GM23338 (cell line): ENCODE results near the gene GIMAP4. TPM values are rescaled to one million over a fixed set of nuclear protein-coding genes. Genes with fewer than 3 reads are reported as not detected.

Experiments
- ATAC-seq: fragments of 200-7000 bp; cut with Tn5 transposase; 3 replicates; pipeline ENCODE4 v1.9.1; 2020
- DNase-seq: peaks from one replicate; pipeline ENCODE4 v3.0.0-alpha.2; 2015; ENCODE audit warnings: low spot score
- H2AFZ ChIP-seq: fragments of 200-600 bp; sonication (generic); 2 replicates; pipeline ENCODE4 v1.8.0; 2016; ENCODE audit warnings: antibody characterized with exemption, mild to moderate bottlenecking, moderate library complexity
- H3F3A ChIP-seq: fragments of 200-600 bp; sonication (generic); replicated peaks from 2 replicates; pipeline ENCODE4 v1.8.0; 2017; ENCODE audit warnings: antibody characterized with exemption, mixed run types, low read depth
- H3K27ac ChIP-seq: fragments of 200-600 bp; sonication (generic); 2 replicates; pipeline ENCODE4 v1.6.1; 2016; ENCODE audit warnings: low read depth
- H3K27me3 ChIP-seq: fragments of 200-600 bp; sonication (generic); 2 replicates; pipeline ENCODE4 v1.8.0; 2016; ENCODE audit warnings: mild to moderate bottlenecking, mixed run types, moderate library complexity; ENCODE audit not compliant: insufficient read depth
- H3K36me3 ChIP-seq: fragments of 200-600 bp; sonication (generic); 2 replicates; pipeline ENCODE4 v1.8.0; 2016; ENCODE audit warnings: mild to moderate bottlenecking; ENCODE audit not compliant: insufficient read depth
- H3K4me1 ChIP-seq: fragments of 200-600 bp; sonication (generic); 2 replicates; pipeline ENCODE4 v1.8.0; 2016; ENCODE audit warnings: mild to moderate bottlenecking, moderate library complexity; ENCODE audit not compliant: insufficient read depth
- H3K4me2 ChIP-seq: fragments of 200-600 bp; sonication (generic); 2 replicates; pipeline ENCODE4 v1.7.1; 2017; ENCODE audit warnings: mixed run types
- H3K4me3 ChIP-seq: fragments of 200-600 bp; sonication (generic); 2 replicates; pipeline ENCODE4 v1.6.1; 2016; ENCODE audit warnings: mixed run types
- H3K79me2 ChIP-seq: fragments of 200-600 bp; sonication (generic); replicated peaks from 2 replicates; pipeline ENCODE4 v1.8.0; 2017; ENCODE audit warnings: mild to moderate bottlenecking; ENCODE audit not compliant: insufficient read depth
- H3K9me2 ChIP-seq: fragments of 200-600 bp; sonication (generic); 2 replicates; pipeline ENCODE4 v1.8.0; 2017; ENCODE audit not compliant: insufficient read depth
- H4K20me1 ChIP-seq: fragments of 200-600 bp; sonication (generic); replicated peaks from 2 replicates; pipeline ENCODE4 v1.8.0; 2017; ENCODE audit warnings: mild to moderate bottlenecking; ENCODE audit not compliant: insufficient read depth
- H3K27ac Mint-ChIP-seq: 2 replicates; pipeline ENCODE4 v1.8.0; 2020; ENCODE audit warnings: inconsistent platforms, mild to moderate bottlenecking, moderate library complexity, mixed read lengths
- H3K27me3 Mint-ChIP-seq: 3 replicates; pipeline ENCODE4 v1.8.0; 2022; ENCODE audit warnings: low read depth, mild to moderate bottlenecking, moderate library complexity, mixed read lengths, inconsistent platforms; ENCODE audit not compliant: insufficient read depth, poor library complexity
- H3K36me3 Mint-ChIP-seq: 3 replicates; pipeline ENCODE4 v1.8.0; 2021; ENCODE audit warnings: low read depth, mild to moderate bottlenecking, inconsistent platforms, moderate library complexity, mixed read lengths
- H3K4me1 Mint-ChIP-seq: 3 replicates; pipeline ENCODE4 v1.8.0; 2020; ENCODE audit warnings: mild to moderate bottlenecking, inconsistent platforms, mixed read lengths
- H3K4me3 Mint-ChIP-seq: 3 replicates; pipeline ENCODE4 v1.8.0; 2021; ENCODE audit warnings: moderate library complexity, mild to moderate bottlenecking, inconsistent platforms, mixed read lengths
- H3K9me3 Mint-ChIP-seq: 3 replicates; pipeline ENCODE4 v1.8.0; 2020; ENCODE audit warnings: moderate library complexity, mild to moderate bottlenecking, inconsistent platforms, mixed read lengths
- EZH2 ChIP-seq: fragments of 200-600 bp; sonication (generic); IDR thresholded peaks from one replicate; pipeline ENCODE4 v1.8.0; 2017; ENCODE audit warnings: antibody characterized with exemption, mild to moderate bottlenecking, low read depth; ENCODE audit not compliant: unreplicated experiment
- NANOG ChIP-seq: IDR thresholded peaks from 2 replicates; pipeline ENCODE4 v1.6.1; 2016; ENCODE audit warnings: antibody characterized with exemption, borderline replicate concordance
- POLR2AphosphoS5 ChIP-seq: IDR thresholded peaks from 2 replicates; pipeline ENCODE4 v1.6.1; 2016; ENCODE audit warnings: antibody characterized with exemption, low read depth
- REST ChIP-seq: IDR thresholded peaks from one replicate; pipeline ENCODE4 v1.6.1; 2018; ENCODE audit warnings: antibody characterized with exemption; ENCODE audit not compliant: unreplicated experiment
- ZNF114 ChIP-seq: fragments of 250-450 bp; sonication (Bioruptor Pico); IDR thresholded peaks from 2 replicates; pipeline ENCODE4 v1.5.0; 2020; ENCODE audit warnings: mild to moderate bottlenecking, moderate library complexity
- ZNF462 ChIP-seq: fragments of 250-450 bp; sonication (Bioruptor Pico); IDR thresholded peaks from 2 replicates; pipeline ENCODE4 v1.5.0; 2020; ENCODE audit warnings: mild to moderate bottlenecking, moderate library complexity
- polyA plus RNA-seq: library from polyadenylated mRNA; unstranded; fragments of >200 nt; fragmentation: Nextera tagmentation; extraction: Ambion mirVana; gene quantifications from 2 replicates; pipeline ENCODE4 v1.2.1, GENCODE V29; 2016
- total RNA-seq: library from RNA; depleted of rRNA; stranded (reverse); fragments of >200 nt; shearing (Covaris generic); gene quantifications from 2 replicates; pipeline ENCODE4 v1.2.3, GENCODE V29; 2014

Gene GIMAP4
- total and polyA plus RNA-seq, 2 experiments from 2014 or later, result not detected

- Histone ChIP-seq H3K36me3 (no peaks in the 10 kb centered on the region), H3K4me3 (no peak overlapping the region), H3K4me2 (0 out of 2 replicates have a peak overlapping the region, but pooled peaks have one; percentile 56), H3K79me2 (no peaks in the 10 kb centered on the region), H3F3A (no peaks in the 10 kb centered on the region), H3K9me2 (no peaks in the 10 kb centered on the region; the same call in 1 of the 2 replicates), H3K27ac (no peak overlapping the region), H4K20me1 (no peaks in the 10 kb centered on the region), H2AFZ (peak overlapping the region; percentile 83), H3K27me3 (no peaks in the 10 kb centered on the region), H3K4me1 (peaks cover 43% of the 10 kb centered on the region)
- H3K4me3 Mint-ChIP-seq, result no peak overlapping the region
- H3K27me3 Mint-ChIP-seq, result peaks cover 2% of the 10 kb centered on the region
- TF ChIP-seq NANOG (no peak), ZNF462 (no peak), REST (no peak), EZH2 (no peak), ZNF114 (no peak), POLR2AphosphoS5 (no peak)
- no peak for DNase-seq
- H3K36me3 Mint-ChIP-seq, result no peaks in the 10 kb centered on the region
- no peaks in the 10 kb centered on the region for H3K9me3 Mint-ChIP-seq
- no peak for ATAC-seq
- no peak overlapping the region for H3K27ac Mint-ChIP-seq
- peaks cover 40% of the 10 kb centered on the region for H3K4me1 Mint-ChIP-seq
Observed at GRCh38 chr7:150567871-150568301, 696 bp downstream of the GIMAP4 start.
